Suppressor macrophage (primary cell): ENCODE data around the gene HOXB7.

Experiments
- DNase-seq, 4 experiments: peaks; one replicate each; pipeline ENCODE4 v3.0.0-alpha.2; 2020 to 2022

Gene HOXB7

DNA sequence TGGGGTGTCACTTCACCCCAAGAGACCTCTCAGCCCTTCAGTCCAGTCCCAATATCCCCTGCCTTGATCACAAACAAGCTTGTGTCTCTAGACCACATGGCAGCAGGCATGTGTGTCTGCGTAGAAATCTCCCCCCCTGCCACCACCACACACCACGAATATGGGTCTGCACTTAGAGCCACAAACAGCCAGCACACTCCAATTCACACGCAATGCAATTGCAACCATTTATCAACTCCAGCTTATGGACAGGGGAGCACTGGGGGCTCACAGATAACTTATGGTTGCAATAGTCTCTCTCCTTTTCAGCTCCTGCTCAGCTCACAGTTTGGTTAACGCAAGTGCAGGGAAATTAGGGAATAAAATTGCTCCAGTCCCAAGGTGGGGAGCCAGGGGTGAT, 12.8 kb upstream of the HOXB7 start:
- no peak for DNase-seq

- no peak for DNase-seq
Measured at GRCh38 chr17:48622857-48623256, 12.0 kb upstream of the HOXB7 start.

DNA sequence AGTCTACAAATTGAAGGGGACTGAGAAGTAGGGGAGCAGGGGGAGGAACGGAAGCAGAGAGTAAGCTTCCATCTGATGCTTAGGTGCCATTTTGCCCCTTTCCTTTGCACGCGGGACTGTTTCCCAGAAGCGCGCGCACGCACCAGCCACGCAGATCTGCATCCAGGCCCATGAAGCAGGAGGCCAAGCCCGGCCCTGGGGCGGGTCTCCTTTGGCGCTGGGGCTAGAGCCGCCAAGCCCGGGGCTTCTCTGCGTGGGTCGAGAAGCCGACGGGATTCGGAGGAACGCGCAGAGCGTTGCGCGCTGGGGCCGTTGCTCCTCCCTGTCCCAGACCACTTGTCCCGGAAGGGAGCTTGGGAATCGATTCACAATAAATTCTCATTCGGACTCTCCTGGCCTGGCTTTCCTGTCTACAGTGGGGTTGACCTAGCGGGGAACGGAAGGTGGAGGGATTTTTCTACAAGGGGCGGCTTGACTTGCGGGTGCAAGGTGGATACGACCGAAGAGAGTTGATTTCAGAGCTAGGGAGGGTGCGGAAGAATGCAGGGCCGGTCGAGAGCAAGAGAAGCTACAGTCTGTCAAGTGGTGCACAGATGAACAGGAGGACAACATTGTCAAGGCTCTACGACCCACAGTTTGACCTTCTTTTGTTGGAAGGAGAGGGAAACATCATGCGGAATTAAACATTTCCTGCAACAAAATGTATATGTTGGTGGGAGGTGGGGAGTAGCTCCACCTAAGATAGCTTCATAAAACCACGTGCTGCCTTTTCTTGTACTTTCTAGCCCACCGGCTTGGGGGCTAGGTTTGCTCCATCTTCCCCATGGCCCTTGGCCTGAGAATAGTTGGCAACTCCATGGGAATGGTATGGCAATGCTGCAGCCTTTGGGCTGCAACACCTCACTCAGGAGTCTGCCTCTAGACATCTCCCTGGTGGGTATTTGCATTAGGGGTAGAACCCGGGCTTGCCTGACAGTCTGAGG, 10.9 kb upstream of the HOXB7 start:
- DNase-seq = no peak

DNA sequence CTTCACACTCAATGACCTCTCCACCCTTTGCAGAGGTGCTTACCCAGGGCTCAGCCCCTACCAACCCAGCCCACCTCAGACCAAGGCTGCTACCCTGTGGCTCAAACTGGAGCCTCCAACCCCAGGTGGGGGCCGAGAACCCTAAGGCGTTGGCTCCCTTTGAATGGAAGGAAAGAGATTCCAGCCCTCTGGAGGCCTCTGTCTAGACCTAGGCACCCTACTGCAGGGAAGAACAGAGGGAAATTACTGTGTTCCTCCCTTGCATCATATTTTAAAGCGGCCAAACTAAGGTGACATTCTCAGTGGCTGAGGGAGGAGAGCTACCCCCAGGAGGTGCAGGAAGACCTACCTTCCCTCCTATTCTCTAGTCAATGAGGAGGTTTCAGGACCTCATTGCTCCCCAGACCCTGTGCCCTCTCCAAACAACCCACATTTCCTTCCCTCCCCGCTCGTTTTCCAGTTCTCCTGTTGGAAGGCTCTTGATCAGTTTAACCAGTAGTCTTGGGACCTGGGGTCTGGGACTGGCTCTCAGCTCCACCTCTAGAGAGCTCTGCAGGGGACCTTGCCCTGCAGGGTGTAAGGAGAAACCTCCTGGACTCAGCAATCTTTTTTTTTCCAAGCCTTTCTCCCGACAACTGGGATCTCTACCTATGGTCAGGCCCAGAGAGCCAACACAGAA, 9.8 kb upstream of the HOXB7 start:
- no peak for DNase-seq

DNA sequence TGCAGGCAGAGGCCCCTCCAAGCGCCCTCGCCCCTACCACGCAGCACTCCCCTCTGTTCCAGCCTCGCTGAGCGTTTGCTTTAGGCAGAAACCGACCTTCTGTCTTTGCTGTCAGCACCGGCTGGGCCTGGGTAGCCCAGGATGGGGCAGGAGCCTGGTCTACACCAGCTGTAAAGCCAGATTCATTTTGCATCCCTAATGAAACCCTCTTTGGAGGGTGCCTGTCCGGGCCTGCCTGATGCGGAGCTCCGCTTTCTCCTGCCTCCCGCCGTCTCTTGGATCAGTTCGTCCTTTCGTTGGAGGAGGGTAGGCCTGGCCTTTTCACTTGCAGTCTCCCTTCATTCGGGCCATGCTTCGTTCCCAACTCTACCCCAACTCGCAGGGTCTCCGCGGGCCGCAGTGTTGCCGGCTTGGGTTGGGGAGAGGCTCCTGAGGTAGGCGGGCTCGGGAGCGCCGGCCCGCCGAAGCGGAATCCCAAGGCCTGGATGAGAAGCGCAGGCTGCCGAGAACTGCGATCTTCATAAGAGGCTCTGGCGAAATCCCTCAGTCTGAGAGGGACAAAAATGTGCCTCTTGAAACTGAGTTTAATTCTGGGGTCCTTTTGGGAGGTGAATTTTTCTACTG, 9.1 kb upstream of the HOXB7 start:
- no peak for DNase-seq

DNA sequence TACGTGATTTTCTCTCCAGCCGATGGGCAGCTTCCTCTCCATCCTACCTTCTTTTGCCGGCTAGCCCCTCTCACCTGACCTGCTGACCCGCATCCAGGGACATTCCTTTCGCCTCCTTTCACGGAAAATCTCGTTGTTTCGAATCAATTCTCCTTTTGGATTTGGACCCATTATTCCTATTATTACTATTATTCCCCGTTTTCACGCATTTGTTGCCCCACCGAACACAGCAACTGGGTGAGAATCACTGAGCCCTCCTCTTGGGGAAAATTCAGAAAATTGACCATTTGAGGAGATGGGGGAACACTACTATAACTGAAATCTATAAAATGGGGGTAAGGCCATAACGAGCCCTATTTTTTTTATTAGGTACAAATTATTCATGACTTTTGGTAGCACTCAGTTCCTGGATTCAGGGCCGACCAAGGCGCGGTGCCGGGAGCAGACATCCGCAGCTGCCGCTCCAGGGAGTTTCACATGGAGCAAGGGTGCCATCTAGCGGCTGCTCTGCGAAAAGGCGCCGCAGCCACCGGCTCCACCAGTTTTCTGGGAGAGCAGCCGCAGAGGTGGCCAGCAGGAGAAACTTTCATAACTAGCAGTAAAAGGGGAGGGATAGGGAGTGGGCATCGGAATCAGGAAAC, 7.6 kb upstream of the HOXB7 start:
- DNase-seq = peak; percentile 84 to 93 (median 92)

DNA sequence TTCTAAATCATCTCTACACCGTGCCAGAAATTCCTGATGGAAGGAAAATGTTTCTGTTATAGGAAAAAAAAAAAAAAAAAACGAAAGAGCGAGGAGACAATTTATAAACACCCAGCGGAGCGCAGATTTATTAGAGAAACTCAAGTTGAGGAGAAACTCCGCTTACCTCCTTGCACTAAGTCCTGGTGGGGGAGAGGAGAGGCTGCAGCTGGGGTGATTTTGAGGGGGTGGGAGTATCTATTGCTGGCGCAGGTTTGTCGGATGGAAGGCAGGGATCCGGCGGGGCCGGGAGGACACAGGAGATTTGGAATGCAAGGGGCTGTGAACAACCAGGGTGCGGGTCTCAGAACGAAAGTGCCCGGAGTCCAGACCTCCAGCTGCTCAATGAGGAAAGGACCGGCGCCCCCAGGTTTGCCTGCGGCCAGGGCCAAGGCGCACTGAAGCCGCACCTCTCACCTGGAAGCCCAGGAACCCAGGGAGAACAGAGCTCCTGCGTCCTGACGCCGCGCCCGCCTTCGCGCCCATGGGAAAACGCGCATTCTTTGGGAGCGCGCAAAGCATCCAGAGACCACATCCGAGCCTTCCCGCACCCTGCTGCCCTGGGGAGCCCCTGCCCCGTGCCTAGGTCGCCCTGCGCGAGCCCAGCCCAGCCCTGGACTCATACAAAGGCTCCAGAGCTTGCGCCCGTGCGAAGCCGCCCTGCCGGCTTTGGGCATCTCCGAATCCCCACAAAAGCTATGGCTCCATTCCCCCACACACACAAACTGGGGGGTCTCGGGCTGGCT, 6.8 kb upstream of the HOXB7 start:
- DNase-seq = no peak

DNA sequence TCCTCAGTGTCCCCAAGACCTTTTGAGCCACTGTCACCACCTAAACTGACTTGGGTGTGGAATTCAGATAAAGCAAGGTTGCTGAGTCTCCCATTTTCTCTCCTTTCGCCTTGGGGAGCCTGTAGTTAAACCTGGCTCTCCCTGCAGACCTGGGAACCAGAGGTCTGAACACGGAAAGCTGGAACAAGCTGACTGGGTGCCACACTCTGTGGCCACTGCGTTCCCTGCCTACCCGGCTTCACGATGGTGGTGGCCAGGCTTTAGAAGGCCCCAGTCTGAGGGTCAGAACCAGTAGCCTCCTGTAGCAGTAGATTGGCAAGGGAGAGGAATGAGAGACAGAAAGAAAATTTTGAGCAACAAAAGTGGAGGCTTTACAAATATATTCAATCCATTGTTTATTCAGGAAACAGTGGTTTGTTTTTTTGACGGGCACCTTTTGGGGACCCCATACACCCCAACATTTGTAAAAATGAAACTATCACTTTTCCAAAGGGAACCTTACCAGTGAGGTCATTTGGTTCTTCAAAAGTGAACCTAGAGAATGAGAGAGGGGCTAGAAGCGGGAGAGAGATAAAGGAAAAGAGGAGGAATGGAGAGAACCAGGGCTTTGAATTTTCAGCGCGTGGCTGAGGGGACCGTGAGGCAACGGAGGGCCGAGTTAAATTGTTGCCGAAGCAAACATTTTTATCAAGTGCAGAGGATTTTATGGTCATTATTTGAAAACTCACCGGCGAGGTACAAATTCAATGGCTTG, 6.1 kb upstream of the HOXB7 start:
- no peak for DNase-seq

DNA sequence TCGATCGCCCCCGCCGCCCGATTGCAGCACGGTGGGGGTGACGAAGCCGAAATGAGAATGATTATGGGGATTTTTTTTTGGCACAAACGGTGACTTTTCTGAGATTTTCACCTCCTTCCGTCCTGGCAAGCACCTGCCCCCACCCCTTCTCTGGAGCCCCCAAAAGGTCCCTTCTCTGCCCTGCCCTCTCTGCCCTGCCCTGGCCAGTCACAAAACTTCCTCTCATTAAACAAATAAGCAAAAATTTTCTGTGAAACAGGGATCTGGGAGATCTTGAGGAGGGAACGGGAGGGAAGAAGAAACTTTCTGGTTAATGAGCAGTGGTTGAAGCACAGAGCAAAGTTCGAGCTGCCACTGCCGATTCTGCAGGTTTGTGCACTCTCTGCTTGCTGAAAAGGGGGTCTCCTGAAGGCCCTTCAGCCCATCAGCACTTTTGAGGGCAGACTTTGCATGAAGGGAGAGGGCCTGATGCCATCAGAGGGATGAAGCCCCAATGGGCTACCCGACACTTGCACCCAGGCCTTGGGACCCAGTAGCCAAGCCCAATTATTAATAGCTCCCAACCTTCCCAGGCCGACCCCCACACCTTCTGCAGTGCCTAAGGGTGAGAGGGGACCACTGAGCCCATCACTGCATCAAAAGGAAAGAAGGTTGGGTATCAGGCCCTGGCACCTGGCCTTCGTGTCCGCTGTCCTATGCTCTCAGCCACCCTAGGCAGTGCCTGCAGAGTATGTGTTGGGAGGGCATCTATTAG, 5.3 kb upstream of the HOXB7 start:
- DNase-seq = no peak

GRCh38 chr17:48615047-48615962, 4.5 kb upstream of the HOXB7 start, which contains the start of gene HOXB8:
TSS of gene HOXB8 (minus strand) at chr17:48615292. CDS start at chr17:48614704, 588 bp downstream.
- DNase-seq = no peak

DNA sequence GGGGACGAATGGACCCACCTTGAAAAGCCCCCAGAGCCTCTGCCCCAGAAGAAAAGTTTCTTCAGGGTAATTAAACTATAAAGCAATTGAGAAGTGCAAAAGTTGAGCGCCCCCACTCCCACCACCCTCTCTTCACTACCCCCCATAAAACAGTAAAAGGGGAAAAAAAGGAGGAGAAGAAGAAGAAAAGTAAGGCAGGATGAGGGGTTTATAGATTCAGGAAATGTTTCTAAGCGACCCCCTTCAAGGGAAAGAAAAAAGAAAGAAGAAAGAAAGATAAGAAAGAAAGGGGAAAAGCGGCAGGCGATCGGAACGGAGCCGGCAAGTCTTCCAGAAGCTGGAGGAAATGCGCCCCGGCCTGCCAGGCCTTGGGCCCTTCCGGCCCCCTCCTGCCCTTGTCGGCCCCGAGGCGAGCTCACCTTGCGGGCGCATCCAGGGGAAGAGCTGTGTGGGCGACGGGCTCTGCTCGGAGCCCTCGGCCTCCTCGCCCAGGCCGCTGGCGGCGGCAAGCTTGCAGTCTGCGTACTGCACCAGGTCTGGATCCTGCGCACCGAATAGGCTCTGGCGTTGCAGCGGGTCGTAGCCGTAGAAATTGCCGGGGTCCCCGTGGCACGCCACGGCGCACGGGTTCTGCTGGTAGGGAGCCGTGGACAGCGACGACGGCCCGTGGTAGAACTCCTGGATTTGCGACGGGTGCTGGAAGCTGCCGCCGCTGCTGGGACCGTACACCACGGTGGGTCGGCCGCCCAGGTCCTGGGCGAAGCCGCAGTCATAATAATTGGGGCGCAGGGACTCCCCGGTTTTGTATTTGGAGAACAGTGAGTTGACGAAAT, 3.3 kb upstream of the HOXB7 start:
- peak in 1 of 4 experiments; percentile 44 for DNase-seq

GRCh38 chr17:48612854-48613691, 2.3 kb upstream of the HOXB7 start:
- peak; percentile 35 to 69 (median 56) for DNase-seq

DNA sequence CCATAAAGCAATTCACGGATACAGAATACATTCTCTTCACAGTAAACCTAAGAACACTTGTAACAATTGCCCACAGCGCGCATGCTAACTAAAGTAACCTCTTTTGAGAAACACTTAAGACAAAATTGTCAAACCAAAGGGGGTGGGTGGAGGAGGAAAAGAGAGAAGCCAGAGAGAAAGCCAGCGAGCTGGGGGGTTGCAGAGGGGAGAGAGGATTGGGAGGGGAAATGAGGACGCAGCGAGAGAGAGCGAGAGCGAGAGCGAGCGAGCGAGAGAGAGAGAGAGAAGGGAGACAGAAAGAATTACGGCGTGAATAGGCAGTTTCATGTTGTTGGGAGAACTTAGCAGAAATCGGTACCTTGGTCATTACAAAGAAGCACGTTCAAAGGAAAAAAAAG, 1.6 kb upstream of the HOXB7 start:
- no peak for DNase-seq

GRCh38 chr17:48611681-48612455, 1.1 kb upstream of the HOXB7 start:
- DNase-seq = peak in 1 of 4 experiments; percentile 33

- DNase-seq = peak in 3 of 4 experiments; percentile 37 to 57 (median 56)
Measured at GRCh38 chr17:48611213-48611612, 396 bp upstream of the HOXB7 start.

GRCh38 chr17:48609759-48610281, 997 bp downstream of the HOXB7 start:
- DNase-seq = no peak
